GM12875 (cell line): Measurements from ENCODE around the gene GIMAP1.

Source experiments
- H3K4me3 ChIP-seq: one replicate; pipeline ENCODE4 v1.5.1; 2011; ENCODE audit warnings: low read depth, low read length, control low read depth
- TF ChIP-seq, protein P1 (sequence below): IDR thresholded peaks from 2 replicates; pipeline ENCODE4 v1.5.1; 2011; ENCODE audit warnings: low read depth, mild to moderate bottlenecking, control low read depth, inconsistent platforms, low read length, moderate library complexity, borderline replicate concordance; ENCODE audit not compliant: insufficient read depth

The GIMAP1 gene

DNA sequence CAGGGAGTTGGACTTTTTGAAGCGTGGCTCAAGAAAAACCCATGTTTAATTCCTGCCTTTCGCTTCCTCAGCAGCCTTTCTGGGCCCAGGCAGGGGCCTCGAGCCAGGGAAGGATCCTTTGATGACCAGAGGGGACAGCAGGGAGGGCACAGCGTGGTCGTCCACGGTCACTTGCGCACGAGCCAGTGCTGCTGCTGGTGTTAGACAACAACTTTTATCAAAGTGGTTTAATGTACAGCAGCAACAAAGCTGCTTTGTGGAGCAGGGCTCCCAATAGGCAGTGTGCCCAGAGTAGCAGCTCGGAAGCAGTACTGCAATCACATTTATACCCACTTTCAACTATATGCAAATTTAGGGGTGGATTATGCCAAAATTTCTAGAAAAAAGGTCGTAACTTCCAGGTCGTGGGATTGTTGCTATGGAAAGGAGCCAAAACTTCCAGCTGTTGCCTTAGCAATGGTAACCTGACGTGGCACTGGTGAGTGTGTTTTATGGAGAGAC, 6.1 kb downstream of the GIMAP1 start:
- no peak overlapping the region for H3K4me3 ChIP-seq
- TF ChIP-seq, protein P1, sequence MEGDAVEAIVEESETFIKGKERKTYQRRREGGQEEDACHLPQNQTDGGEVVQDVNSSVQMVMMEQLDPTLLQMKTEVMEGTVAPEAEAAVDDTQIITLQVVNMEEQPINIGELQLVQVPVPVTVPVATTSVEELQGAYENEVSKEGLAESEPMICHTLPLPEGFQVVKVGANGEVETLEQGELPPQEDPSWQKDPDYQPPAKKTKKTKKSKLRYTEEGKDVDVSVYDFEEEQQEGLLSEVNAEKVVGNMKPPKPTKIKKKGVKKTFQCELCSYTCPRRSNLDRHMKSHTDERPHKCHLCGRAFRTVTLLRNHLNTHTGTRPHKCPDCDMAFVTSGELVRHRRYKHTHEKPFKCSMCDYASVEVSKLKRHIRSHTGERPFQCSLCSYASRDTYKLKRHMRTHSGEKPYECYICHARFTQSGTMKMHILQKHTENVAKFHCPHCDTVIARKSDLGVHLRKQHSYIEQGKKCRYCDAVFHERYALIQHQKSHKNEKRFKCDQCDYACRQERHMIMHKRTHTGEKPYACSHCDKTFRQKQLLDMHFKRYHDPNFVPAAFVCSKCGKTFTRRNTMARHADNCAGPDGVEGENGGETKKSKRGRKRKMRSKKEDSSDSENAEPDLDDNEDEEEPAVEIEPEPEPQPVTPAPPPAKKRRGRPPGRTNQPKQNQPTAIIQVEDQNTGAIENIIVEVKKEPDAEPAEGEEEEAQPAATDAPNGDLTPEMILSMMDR, result no peak

DNA sequence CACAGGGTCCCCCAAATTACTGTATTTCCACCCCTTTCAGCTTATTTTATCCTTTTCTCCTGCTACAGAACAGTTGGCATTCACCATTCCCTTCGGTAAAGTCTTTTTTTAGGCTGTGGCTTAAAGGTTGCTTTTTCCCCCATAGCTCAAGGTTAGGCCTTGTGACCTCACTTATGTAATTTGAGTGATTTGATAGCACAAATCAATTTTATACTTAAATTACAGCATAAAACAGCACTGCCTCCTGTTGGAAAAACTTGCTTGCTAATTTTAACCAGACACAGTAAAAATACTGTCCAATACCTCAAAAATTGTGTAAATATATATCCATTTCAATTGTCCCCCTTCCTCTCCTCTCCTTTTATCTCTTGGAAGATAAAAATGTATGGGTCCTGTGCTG, 7.1 kb downstream of the GIMAP1 start:
- TF ChIP-seq, protein P1, result no peak
- no peak overlapping the region for H3K4me3 ChIP-seq

DNA sequence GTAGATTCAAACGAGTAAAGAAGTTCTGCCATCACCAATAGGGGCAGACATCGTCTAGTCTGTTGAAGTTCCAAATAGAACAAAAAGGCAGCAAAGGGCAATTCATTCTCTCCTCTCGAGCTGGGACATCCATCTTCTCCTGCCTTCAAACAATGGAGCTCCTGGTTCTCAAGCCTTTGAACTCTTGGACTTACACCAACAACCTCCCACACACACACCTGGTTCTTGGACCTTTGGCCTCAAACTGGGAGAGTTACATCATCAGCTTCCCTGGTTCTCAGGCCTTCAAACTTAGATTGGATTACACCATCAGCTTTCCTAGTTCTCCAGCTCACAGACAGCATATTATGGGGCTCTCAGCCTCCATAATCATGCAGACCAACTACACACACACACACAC, 11.0 kb downstream of the GIMAP1 start:
- H3K4me3 ChIP-seq, result no peak overlapping the region
- TF ChIP-seq, protein P1, result no peak

DNA sequence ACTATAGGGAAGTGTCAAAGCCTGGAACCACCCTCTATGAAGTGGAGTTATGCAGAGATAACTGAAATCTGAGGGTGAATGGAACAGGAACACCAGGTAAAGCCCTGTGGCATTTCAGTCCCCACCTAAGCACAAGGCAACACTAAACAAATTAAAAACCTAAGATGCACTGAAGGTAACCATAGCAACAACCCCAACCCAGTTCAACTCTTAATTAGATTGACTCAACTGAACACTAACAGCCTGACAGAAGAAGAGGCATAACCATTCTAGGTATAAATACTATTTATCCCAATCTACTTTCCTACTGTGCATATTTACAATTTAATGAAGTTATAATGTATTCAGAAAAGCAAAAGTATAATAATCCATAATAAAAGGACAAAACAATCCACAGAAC, 11.6 kb downstream of the GIMAP1 start:
- no peak overlapping the region for H3K4me3 ChIP-seq
- TF ChIP-seq, protein P1, result no peak

DNA sequence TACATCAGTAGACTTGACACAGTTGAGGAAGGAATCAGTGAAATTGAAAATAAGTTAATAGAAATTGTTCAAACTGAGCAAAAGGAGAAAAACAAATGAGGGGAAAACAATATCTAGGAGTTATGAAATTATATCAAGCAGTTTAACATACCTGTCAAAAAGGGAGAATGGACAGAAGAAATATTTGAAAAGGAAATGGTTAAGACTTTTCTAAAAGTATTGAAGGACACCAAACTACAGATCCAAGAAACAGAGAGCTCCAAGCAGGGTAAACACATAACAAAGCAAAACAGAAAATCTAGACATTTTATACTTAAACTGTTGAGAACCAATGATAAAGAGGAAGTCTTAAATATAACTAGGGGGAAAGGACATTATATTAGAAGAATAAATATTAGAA, 12.2 kb downstream of the GIMAP1 start:
- TF ChIP-seq, protein P1, result no peak
- no peak overlapping the region for H3K4me3 ChIP-seq

DNA sequence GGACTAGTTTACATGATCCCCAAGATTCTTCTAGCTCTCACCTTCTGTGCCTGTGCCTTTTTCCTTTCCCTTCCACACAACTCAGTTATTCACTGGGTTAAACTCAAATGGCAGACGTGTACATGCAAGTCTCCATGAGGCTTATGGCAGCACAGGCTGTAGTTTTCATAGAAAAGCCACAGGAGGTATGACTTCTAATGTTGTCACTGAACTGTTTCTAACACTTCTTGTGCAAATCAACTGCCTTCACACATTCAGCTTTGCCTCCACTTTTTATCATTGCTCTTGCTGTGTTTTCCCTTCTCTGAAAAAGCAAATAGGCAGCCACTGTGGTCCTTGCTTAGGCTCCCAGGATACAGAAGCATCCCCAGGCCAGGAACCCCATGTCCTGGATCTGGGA, 15.5 kb downstream of the GIMAP1 start:
- H3K4me3 ChIP-seq, result no peak overlapping the region
- TF ChIP-seq, protein P1, result no peak

DNA sequence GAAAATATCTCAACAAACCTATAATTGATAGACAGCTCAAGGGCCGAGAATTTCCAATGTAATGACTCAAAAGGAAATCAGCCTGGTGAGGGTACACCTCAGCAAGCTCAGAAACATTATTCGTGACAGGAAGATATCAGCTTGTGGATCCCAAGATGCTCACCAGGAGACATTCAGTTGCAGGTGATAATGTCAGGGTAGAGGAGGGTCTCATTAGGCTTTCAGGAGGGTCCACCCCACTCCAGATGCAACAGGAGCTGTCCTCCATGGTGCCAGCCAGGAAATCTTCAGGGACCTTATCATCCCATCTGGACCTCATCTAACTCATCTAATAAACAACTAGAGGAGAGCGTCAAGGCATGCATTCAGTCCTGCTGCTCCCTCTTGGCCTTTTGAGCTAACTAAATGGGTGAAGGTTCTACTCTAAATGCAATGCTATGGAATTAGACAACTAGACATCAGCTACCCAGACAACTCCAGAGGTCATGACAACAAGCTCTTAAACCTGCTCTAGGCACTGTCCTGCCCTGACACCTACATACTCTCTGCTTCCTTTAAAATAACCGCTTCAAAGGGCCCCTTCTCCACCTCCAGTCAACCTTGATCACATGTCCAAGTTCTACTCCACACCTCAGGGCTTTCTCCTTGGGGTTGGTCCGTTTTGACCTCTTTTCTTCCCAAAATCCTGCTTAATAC, 16.5 kb downstream of the GIMAP1 start:
- TF ChIP-seq, protein P1, result no peak
- H3K4me3 ChIP-seq, result no peak overlapping the region
